ENCODE data around the gene TMED10.
A peak's percentile ranks its signal among the peaks of the same experiment; 100 is the strongest.

TMED10 gene

GRCh38 chr14:75196064-75196463 lies 19.7 kb upstream of the TMED10 start:
- no peaks in the 10 kb centered on the region for H3K36me3 ChIP-seq (ENCODE audit: insufficient read depth, low read length)
- H3K4me1 ChIP-seq (ENCODE audit: control insufficient read depth, insufficient read depth, low read length, unreplicated experiment), result peaks cover 5% of the 10 kb centered on the region
- H3K79me2 ChIP-seq (ENCODE audit: control insufficient read depth, insufficient read depth, low read length, unreplicated experiment), result no peaks in the 10 kb centered on the region
- H2AFZ ChIP-seq (ENCODE audit: low read length, unreplicated experiment), result no peak overlapping the region
- no peak overlapping the region for H3K4me3 ChIP-seq (ENCODE audit: low read depth, low read length)
- H3K27ac ChIP-seq (ENCODE audit: low read depth, low read length), result no peak overlapping the region
- no peaks in the 10 kb centered on the region for H3K27me3 ChIP-seq (ENCODE audit: insufficient read depth, low read length)

GRCh38 chr14:75191100-75191499 lies 14.7 kb upstream of the TMED10 start:
- Histone ChIP-seq H2AFZ (ENCODE audit: low read length, unreplicated experiment) (no peak overlapping the region), H3K27me3 (ENCODE audit: insufficient read depth, low read length) (no peaks in the 10 kb centered on the region), H3K79me2 (ENCODE audit: control insufficient read depth, insufficient read depth, low read length, unreplicated experiment) (no peaks in the 10 kb centered on the region), H3K27ac (ENCODE audit: low read depth, low read length) (no peak overlapping the region), H3K36me3 (ENCODE audit: insufficient read depth, low read length) (no peaks in the 10 kb centered on the region), H3K4me3 (ENCODE audit: low read depth, low read length) (no peak overlapping the region), H3K4me1 (ENCODE audit: control insufficient read depth, insufficient read depth, low read length, unreplicated experiment) (no peaks in the 10 kb centered on the region)

GRCh38 chr14:75190023-75190422 lies 13.6 kb upstream of the TMED10 start:
- Histone ChIP-seq H3K27me3 (ENCODE audit: insufficient read depth, low read length) (no peaks in the 10 kb centered on the region), H3K4me3 (ENCODE audit: low read depth, low read length) (no peak overlapping the region), H3K36me3 (ENCODE audit: insufficient read depth, low read length) (no peaks in the 10 kb centered on the region), H2AFZ (ENCODE audit: low read length, unreplicated experiment) (no peak overlapping the region), H3K27ac (ENCODE audit: low read depth, low read length) (no peak overlapping the region), H3K79me2 (ENCODE audit: control insufficient read depth, insufficient read depth, low read length, unreplicated experiment) (no peaks in the 10 kb centered on the region), H3K4me1 (ENCODE audit: control insufficient read depth, insufficient read depth, low read length, unreplicated experiment) (no peaks in the 10 kb centered on the region)

- Histone ChIP-seq H2AFZ (ENCODE audit: low read length, unreplicated experiment) (no peak overlapping the region), H3K36me3 (ENCODE audit: insufficient read depth, low read length) (no peaks in the 10 kb centered on the region), H3K27me3 (ENCODE audit: insufficient read depth, low read length) (no peaks in the 10 kb centered on the region), H3K27ac (ENCODE audit: low read depth, low read length) (no peak overlapping the region), H3K79me2 (ENCODE audit: control insufficient read depth, insufficient read depth, low read length, unreplicated experiment) (no peaks in the 10 kb centered on the region), H3K4me1 (ENCODE audit: control insufficient read depth, insufficient read depth, low read length, unreplicated experiment) (peaks cover 8% of the 10 kb centered on the region), H3K4me3 (ENCODE audit: low read depth, low read length) (no peak overlapping the region)
Observed at GRCh38 chr14:75188520-75189268, 12.3 kb upstream of the TMED10 start.

GRCh38 chr14:75188086-75188485 lies 11.7 kb upstream of the TMED10 start:
- H3K79me2 ChIP-seq (ENCODE audit: control insufficient read depth, insufficient read depth, low read length, unreplicated experiment), result no peaks in the 10 kb centered on the region
- no peak overlapping the region for H3K4me3 ChIP-seq (ENCODE audit: low read depth, low read length)
- H2AFZ ChIP-seq (ENCODE audit: low read length, unreplicated experiment), result no peak overlapping the region

GRCh38 chr14:75186953-75187352 lies 10.5 kb upstream of the TMED10 start:
- no peak overlapping the region for H2AFZ ChIP-seq (ENCODE audit: low read length, unreplicated experiment)
- H3K4me3 ChIP-seq (ENCODE audit: low read depth, low read length), result no peak overlapping the region
- H3K79me2 ChIP-seq (ENCODE audit: control insufficient read depth, insufficient read depth, low read length, unreplicated experiment), result no peaks in the 10 kb centered on the region
- no peaks in the 10 kb centered on the region for H3K27me3 ChIP-seq (ENCODE audit: insufficient read depth, low read length)
- peaks cover 20% of the 10 kb centered on the region for H3K4me1 ChIP-seq (ENCODE audit: control insufficient read depth, insufficient read depth, low read length, unreplicated experiment)
- no peaks in the 10 kb centered on the region for H3K36me3 ChIP-seq (ENCODE audit: insufficient read depth, low read length)
- H3K27ac ChIP-seq (ENCODE audit: low read depth, low read length), result no peak overlapping the region

More at GRCh38 chr14:75188086-75188485, 11.7 kb upstream of the TMED10 start:
- no peak overlapping the region for H3K27ac ChIP-seq (ENCODE audit: low read depth, low read length)
- no peaks in the 10 kb centered on the region for H3K36me3 ChIP-seq (ENCODE audit: insufficient read depth, low read length)
- no peaks in the 10 kb centered on the region for H3K27me3 ChIP-seq (ENCODE audit: insufficient read depth, low read length)
- H3K4me1 ChIP-seq (ENCODE audit: control insufficient read depth, insufficient read depth, low read length, unreplicated experiment), result peaks cover 12% of the 10 kb centered on the region

GRCh38 chr14:75185251-75186040 lies 9.0 kb upstream of the TMED10 start:
- no peaks in the 10 kb centered on the region for H3K79me2 ChIP-seq (ENCODE audit: control insufficient read depth, insufficient read depth, low read length, unreplicated experiment)
- H2AFZ ChIP-seq (ENCODE audit: low read length, unreplicated experiment), result no peak overlapping the region
- H3K27me3 ChIP-seq (ENCODE audit: insufficient read depth, low read length), result no peaks in the 10 kb centered on the region
- peaks cover 20% of the 10 kb centered on the region for H3K4me1 ChIP-seq (ENCODE audit: control insufficient read depth, insufficient read depth, low read length, unreplicated experiment)
- H3K27ac ChIP-seq (ENCODE audit: low read depth, low read length), result no peak overlapping the region
- no peaks in the 10 kb centered on the region for H3K36me3 ChIP-seq (ENCODE audit: insufficient read depth, low read length)
- H3K4me3 ChIP-seq (ENCODE audit: low read depth, low read length), result no peak overlapping the region

- H2AFZ ChIP-seq (ENCODE audit: low read length, unreplicated experiment), result peak overlapping the region; percentile 23
- H3K36me3 ChIP-seq (ENCODE audit: insufficient read depth, low read length), result no peaks in the 10 kb centered on the region
- peaks cover 20% of the 10 kb centered on the region for H3K4me1 ChIP-seq (ENCODE audit: control insufficient read depth, insufficient read depth, low read length, unreplicated experiment)
- H3K4me3 ChIP-seq (ENCODE audit: low read depth, low read length), result no peak overlapping the region
- H3K27me3 ChIP-seq (ENCODE audit: insufficient read depth, low read length), result no peaks in the 10 kb centered on the region
- no peaks in the 10 kb centered on the region for H3K79me2 ChIP-seq (ENCODE audit: control insufficient read depth, insufficient read depth, low read length, unreplicated experiment)
- no peak overlapping the region; the same call in 1 of the 2 replicates for H3K27ac ChIP-seq (ENCODE audit: low read depth, low read length)
Observed at GRCh38 chr14:75184492-75184891, 8.1 kb upstream of the TMED10 start.

- Histone ChIP-seq H3K4me3 (ENCODE audit: low read depth, low read length) (no peak overlapping the region), H3K27me3 (ENCODE audit: insufficient read depth, low read length) (no peaks in the 10 kb centered on the region), H3K4me1 (ENCODE audit: control insufficient read depth, insufficient read depth, low read length, unreplicated experiment) (peaks cover 20% of the 10 kb centered on the region), H3K27ac (ENCODE audit: low read depth, low read length) (no peak overlapping the region; the same call in 1 of the 2 replicates), H3K36me3 (ENCODE audit: insufficient read depth, low read length) (no peaks in the 10 kb centered on the region), H3K79me2 (ENCODE audit: control insufficient read depth, insufficient read depth, low read length, unreplicated experiment) (no peaks in the 10 kb centered on the region), H2AFZ (ENCODE audit: low read length, unreplicated experiment) (peak overlapping the region; percentile 23)
Observed at GRCh38 chr14:75184039-75184438, 7.6 kb upstream of the TMED10 start.

GRCh38 chr14:75183225-75183624 lies 6.8 kb upstream of the TMED10 start:
- H3K36me3 ChIP-seq (ENCODE audit: insufficient read depth, low read length), result no peaks in the 10 kb centered on the region
- no peak overlapping the region for H2AFZ ChIP-seq (ENCODE audit: low read length, unreplicated experiment)
- H3K27ac ChIP-seq (ENCODE audit: low read depth, low read length), result peak overlapping the region; percentile 26
- H3K27me3 ChIP-seq (ENCODE audit: insufficient read depth, low read length), result no peaks in the 10 kb centered on the region
- no peaks in the 10 kb centered on the region for H3K79me2 ChIP-seq (ENCODE audit: control insufficient read depth, insufficient read depth, low read length, unreplicated experiment)
- H3K4me1 ChIP-seq (ENCODE audit: control insufficient read depth, insufficient read depth, low read length, unreplicated experiment), result peaks cover 20% of the 10 kb centered on the region
- no peak overlapping the region for H3K4me3 ChIP-seq (ENCODE audit: low read depth, low read length)

GRCh38 chr14:75182821-75183220 lies 6.4 kb upstream of the TMED10 start:
- H3K4me3 ChIP-seq (ENCODE audit: low read depth, low read length), result no peak overlapping the region
- H3K27me3 ChIP-seq (ENCODE audit: insufficient read depth, low read length), result no peaks in the 10 kb centered on the region
- H2AFZ ChIP-seq (ENCODE audit: low read length, unreplicated experiment), result peak overlapping the region; percentile 34
- H3K27ac ChIP-seq (ENCODE audit: low read depth, low read length), result peak overlapping the region; percentile 45
- H3K79me2 ChIP-seq (ENCODE audit: control insufficient read depth, insufficient read depth, low read length, unreplicated experiment), result no peaks in the 10 kb centered on the region
- H3K4me1 ChIP-seq (ENCODE audit: control insufficient read depth, insufficient read depth, low read length, unreplicated experiment), result peaks cover 20% of the 10 kb centered on the region
- no peaks in the 10 kb centered on the region for H3K36me3 ChIP-seq (ENCODE audit: insufficient read depth, low read length)

Measured in ACC112 (cell line).